DMS53 (cell line): ENCODE measurements around the gene ADCY3.

Experiments used
- DNase-seq: peaks from one replicate; lab custom pipeline; 2025; lab: John Stamatoyannopoulos, UW

Gene ADCY3

GRCh38 chr2:24903161-24904103 lies 16.6 kb downstream of the ADCY3 start:
- DNase-seq: no peak

- no peak for DNase-seq
These were observed 20.6 kb downstream of the ADCY3 start for GRCh38 chr2:24899361-24899910.

GRCh38 chr2:24898122-24899109 lies 21.6 kb downstream of the ADCY3 start:
- no peak for DNase-seq

- peak; percentile 25 for DNase-seq
These were observed 25.3 kb downstream of the ADCY3 start for GRCh38 chr2:24894750-24895149.

GRCh38 chr2:24893934-24894333 lies 26.1 kb downstream of the ADCY3 start:
- DNase-seq: peak; percentile 75

- DNase-seq: no peak
These were observed 27.1 kb downstream of the ADCY3 start for GRCh38 chr2:24892928-24893327.

- DNase-seq: peak; percentile 11
These were observed 28.8 kb downstream of the ADCY3 start for GRCh38 chr2:24891201-24891600.

GRCh38 chr2:24889221-24889620 lies 30.8 kb downstream of the ADCY3 start:
- no peak for DNase-seq

GRCh38 chr2:24888177-24888576 lies 31.9 kb downstream of the ADCY3 start:
- DNase-seq: no peak

GRCh38 chr2:24887307-24887874 lies 32.6 kb downstream of the ADCY3 start:
- DNase-seq: no peak

- DNase-seq: peak; percentile 78
These were observed 33.2 kb downstream of the ADCY3 start for GRCh38 chr2:24886691-24887304.

- DNase-seq: peak; percentile 98
These were observed 33.9 kb downstream of the ADCY3 start for GRCh38 chr2:24886126-24886501.

GRCh38 chr2:24885221-24886125 lies 34.6 kb downstream of the ADCY3 start:
- DNase-seq: peak; percentile 98

GRCh38 chr2:24883946-24884345 lies 36.1 kb downstream of the ADCY3 start:
- peak; percentile 23 for DNase-seq

GRCh38 chr2:24881623-24882022 lies 38.4 kb downstream of the ADCY3 start:
- DNase-seq: peak; percentile 13

GRCh38 chr2:24881158-24881557 lies 38.9 kb downstream of the ADCY3 start:
- DNase-seq: no peak

- DNase-seq: no peak
These were observed 41.7 kb downstream of the ADCY3 start for GRCh38 chr2:24878341-24878740.

GRCh38 chr2:24877646-24878045 lies 42.4 kb downstream of the ADCY3 start:
- DNase-seq: no peak

- DNase-seq: no peak
These were observed 43.0 kb downstream of the ADCY3 start for GRCh38 chr2:24877067-24877466.

GRCh38 chr2:24875901-24876300 lies 44.1 kb downstream of the ADCY3 start:
- DNase-seq: no peak
